Endothelial cell of umbilical vein (primary cell): ENCODE results near the gene ACP5. TPM values are rescaled to one million over a fixed set of nuclear protein-coding genes. Genes with fewer than 3 reads are reported as not detected.

Experiments
- BruUV-seq: library from RNA; stranded (reverse); fragments of 400-500 nt; replicated peaks from 2 replicates; lab custom pipeline; 2021; lab: Mats Ljungman, UMichigan
- CTCF ChIA-PET: fragments of 300-600, 350-600 bp; sonication (Branson Sonifier 250); formaldehyde crosslinking; loops from one replicate; lab custom pipeline; 2021; ENCODE audit warnings: antibody characterized with exemption, inconsistent platforms; lab: Charles Lee
- POLR2A ChIA-PET: fragments of 300-600, 350-600 bp; sonication (Branson Sonifier 250); formaldehyde crosslinking; loops from one replicate; lab custom pipeline; 2021; ENCODE audit warnings: antibody characterized with exemption, inconsistent platforms; lab: Charles Lee
- DNase-seq: peaks from one replicate; pipeline ENCODE4 v3.0.0-alpha.2; 2011; ENCODE audit warnings: low read depth, low spot score
- FAIRE-seq: peaks from 2 replicates; lab custom pipeline; 2011; peaks lifted over from hg19 to GRCh38; lab: Jason Lieb, UNC
- H2AFZ ChIP-seq: 2 replicates; pipeline ENCODE4 v1.6.0; 2012; ENCODE audit warnings: low read depth, low read length, control low read depth, inconsistent platforms
- H3K27ac ChIP-seq: 2 replicates; pipeline ENCODE4 v1.5.1; 2011; ENCODE audit warnings: low read depth, mild to moderate bottlenecking, control low read depth, low read length, moderate library complexity; ENCODE audit not compliant: insufficient read depth
- H3K27me3 ChIP-seq, 2 experiments: 2 replicates each; pipeline versions ENCODE4 v1.6.0 to v1.6.1; 2011; ENCODE audit warnings: low read length in 2 of 2, mixed read lengths in 1 of 2; ENCODE audit not compliant: control insufficient read depth in 2 of 2, insufficient read depth in 2 of 2
- H3K36me3 ChIP-seq, 2 experiments: 2 replicates in 1 of 2; 3 replicates in 1 of 2; pipeline ENCODE4 v1.5.1; 2011; ENCODE audit warnings: low read length in 2 of 2, mild to moderate bottlenecking in 1 of 2, moderate library complexity in 1 of 2; ENCODE audit not compliant: control insufficient read depth in 2 of 2, insufficient read depth in 2 of 2; ENCODE audit errors: extremely low read depth in 1 of 2
- H3K4me1 ChIP-seq: 3 replicates; pipeline ENCODE4 v1.5.1; 2011; ENCODE audit warnings: mild to moderate bottlenecking, low read length; ENCODE audit not compliant: control insufficient read depth, insufficient read depth; ENCODE audit errors: extremely low read depth
- H3K4me2 ChIP-seq: 2 replicates; pipeline ENCODE4 v1.6.1; 2011; ENCODE audit warnings: low read length, control low read depth, mixed read lengths; ENCODE audit not compliant: insufficient read depth
- H3K4me3 ChIP-seq, 3 experiments: fragments of 200-600 bp in 1 of 3; sonication (generic), shearing (Covaris generic) in 1 of 3; replicated peaks in 1 of 3; 2 replicates each; pipeline ENCODE4 v1.5.1; 2011 to 2016; ENCODE audit warnings: control low read depth in 3 of 3, low read length in 3 of 3, mild to moderate bottlenecking in 2 of 3, inconsistent platforms in 1 of 3, low read depth in 1 of 3, moderate library complexity in 1 of 3; ENCODE audit not compliant: insufficient read depth in 1 of 3
- H3K79me2 ChIP-seq: 2 replicates; pipeline ENCODE4 v1.6.0; 2012; ENCODE audit warnings: low read length, inconsistent platforms; ENCODE audit not compliant: control insufficient read depth, insufficient read depth
- H3K9ac ChIP-seq: replicated peaks from 2 replicates; pipeline ENCODE3; 2011; ENCODE audit warnings: low read length, control low read depth; ENCODE audit not compliant: insufficient read depth; ENCODE audit errors: extremely low read depth
- H3K9me1 ChIP-seq: replicated peaks from 3 replicates; pipeline ENCODE4 v1.6.0; 2011; ENCODE audit warnings: mild to moderate bottlenecking, low read length; ENCODE audit not compliant: control insufficient read depth, insufficient read depth; ENCODE audit errors: extremely low read depth
- H3K9me3 ChIP-seq: replicated peaks from 2 replicates; pipeline ENCODE4 v1.5.1; 2012; ENCODE audit warnings: low read length, inconsistent platforms; ENCODE audit not compliant: control insufficient read depth, insufficient read depth
- H4K20me1 ChIP-seq: replicated peaks from 2 replicates; pipeline ENCODE3; 2011; ENCODE audit warnings: mild to moderate bottlenecking, low read length; ENCODE audit not compliant: control insufficient read depth, insufficient read depth; ENCODE audit errors: extremely low read depth
- CTCF ChIP-seq, 2 donors: IDR thresholded peaks; 1 replicate in 1 of 2; 2 replicates in 1 of 2; pipeline ENCODE4 v1.5.1; 2011; ENCODE audit warnings: low read length in 2 of 2, mild to moderate bottlenecking in 2 of 2, moderate library complexity in 2 of 2, control low read depth in 1 of 2, inconsistent platforms in 1 of 2, low read depth in 1 of 2; ENCODE audit not compliant: insufficient read depth in 1 of 2; ENCODE audit errors: extremely low read depth in 1 of 2
- EZH2 ChIP-seq: IDR thresholded peaks from 2 replicates; pipeline ENCODE4 v1.6.1; 2012; ENCODE audit warnings: borderline replicate concordance, low read depth, mild to moderate bottlenecking, moderate library complexity, low read length, inconsistent platforms; ENCODE audit not compliant: severe bottlenecking
- FOS ChIP-seq: IDR thresholded peaks from 2 replicates; pipeline ENCODE4 v1.6.1; 2011; ENCODE audit warnings: mild to moderate bottlenecking, low read length, moderate library complexity, borderline replicate concordance; ENCODE audit not compliant: insufficient read depth
- GATA2 ChIP-seq: IDR thresholded peaks from 2 replicates; pipeline ENCODE4 v1.7.0; 2011; ENCODE audit warnings: low read depth, mild to moderate bottlenecking, moderate library complexity, mixed read lengths, low read length; ENCODE audit not compliant: insufficient read length, insufficient read depth
- JUN ChIP-seq: IDR thresholded peaks from 2 replicates; pipeline ENCODE4 v1.6.1; 2011; ENCODE audit warnings: borderline replicate concordance, low read depth; ENCODE audit not compliant: insufficient read length, insufficient read depth
- MAX ChIP-seq: IDR thresholded peaks from 2 replicates; pipeline ENCODE4 v1.6.1; 2011; ENCODE audit not compliant: insufficient read depth, insufficient read length
- MYC ChIP-seq: IDR thresholded peaks from one replicate; pipeline ENCODE4 v1.6.1; 2011; ENCODE audit warnings: mild to moderate bottlenecking, low read depth, low read length
- POLR2A ChIP-seq: IDR thresholded peaks from 2 replicates; pipeline ENCODE4 v1.6.1; 2012; ENCODE audit warnings: low read depth, mild to moderate bottlenecking, control low read depth, low read length
- POLR2AphosphoS5 ChIP-seq: IDR thresholded peaks from 2 replicates; pipeline ENCODE4 v1.6.1; 2012; ENCODE audit warnings: low read depth, mild to moderate bottlenecking, control low read depth, low read length, moderate library complexity; ENCODE audit not compliant: insufficient read depth
- dilution Hi-C: fragments of 300-500 bp; cut with MboI; formaldehyde crosslinking; loops from one replicate; pipeline ENCODE4 v1.15.0; 2019; ENCODE audit warnings: low sequenced_read_pairs; ENCODE audit not compliant: extremely low pct_ligation_motif_present
- intact Hi-C: fragments of 100-400 bp; cut with micrococcal nuclease; formaldehyde crosslinking; loops from one replicate; pipeline ENCODE4 v1.10.0; 2022
- polyA plus RNA-seq, 4 experiments: library from polyadenylated mRNA; depleted of rRNA in 3 of 4; stranded (reverse) in 3 of 4; unstranded in 1 of 4; fragments of >200 nt; gene quantifications; 2 replicates each; pipeline versions ENCODE4 v1.2.1 to v1.2.3, GENCODE V29; 2011 to 2012; ENCODE audit warnings: missing spikeins in 1 of 4
- total RNA-seq: library from RNA; stranded (reverse); gene quantifications from 2 replicates; pipeline ENCODE4 v1.2.3, GENCODE V29; 2021

The ACP5 gene
- total and polyA plus RNA-seq, 2 donors (not counting 3 experiments of a cell fraction or from before 2014, with no cell fraction given) = 1.3 TPM; not detected in 1

DNA sequence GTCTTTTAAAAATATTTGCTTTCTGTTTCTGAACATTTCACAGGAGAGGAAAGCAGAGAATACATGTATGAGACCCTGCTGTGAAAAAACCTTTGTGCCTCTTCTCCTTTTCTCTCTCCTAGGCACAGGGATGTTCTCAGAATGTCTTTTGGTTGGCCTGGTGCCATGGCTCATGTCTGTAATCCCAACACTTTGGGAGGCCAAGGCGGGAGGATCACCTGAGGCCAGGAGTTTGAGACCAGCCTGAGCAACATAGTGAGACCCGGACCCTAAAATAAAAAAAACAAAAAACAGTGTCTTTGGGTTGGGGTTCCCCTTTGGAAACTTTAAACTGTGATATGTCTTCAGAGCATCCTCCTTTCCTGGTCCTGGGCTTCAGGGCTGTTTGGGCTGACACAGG, 21.3 kb upstream of the ACP5 start:
- DNase-seq (no peak), FAIRE-seq (no peak)
- Histone ChIP-seq H3K79me2 (peaks cover 53% of the 10 kb centered on the region), H2AFZ (no peak overlapping the region), H3K4me2 (peak overlapping the region; percentile 76), H3K9ac (no peak overlapping the region), H3K9me3 (no peaks in the 10 kb centered on the region), H3K27ac (no peak overlapping the region), H3K36me3 (no peaks in the 10 kb centered on the region), H3K4me1 (peaks cover 8% of the 10 kb centered on the region), H4K20me1 (no peaks in the 10 kb centered on the region), H3K4me3 (peak overlapping the region in 1 of 3 experiments; percentile 94), H3K27me3 (no peaks in the 10 kb centered on the region), H3K9me1 (no peaks in the 10 kb centered on the region)
- intact Hi-C loops = loop anchor here (5.0 to 10.0 kb wide), 2 partner anchors 139 to 386 kb away; partner anchors contain the start of gene ZNF823
- ChIA-PET CTCF (no interaction called here), POLR2A (no interaction called here)
- no peak for TF ChIP-seq EZH2
- dilution Hi-C loops = no loop called here
- no TSS peak for BruUV-seq

DNA sequence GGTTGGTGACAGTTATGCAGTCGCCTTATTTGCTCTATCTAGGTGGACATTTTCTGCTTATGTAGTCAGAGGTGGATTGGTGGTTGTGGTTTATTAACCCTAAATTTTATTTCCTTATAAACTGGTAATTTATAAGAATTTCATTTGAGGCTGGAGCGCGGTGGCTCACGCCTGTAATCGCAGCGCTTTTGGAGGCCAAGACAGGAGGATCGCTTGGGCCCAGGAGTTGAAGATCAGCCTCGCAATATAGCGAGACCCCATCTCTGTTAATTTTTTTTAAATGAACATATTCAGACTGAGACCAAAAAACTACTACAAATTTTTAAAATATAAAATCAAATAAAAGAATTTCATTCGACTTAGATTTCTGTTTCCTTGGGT, 20.6 kb upstream of the ACP5 start:
- FAIRE-seq (no peak), DNase-seq (no peak)
- no peak for TF ChIP-seq POLR2A
- TF ChIP-seq FOS = no peak
- TF ChIP-seq EZH2 = no peak
- no peak for TF ChIP-seq POLR2AphosphoS5
- TF ChIP-seq MYC = no peak
- no peak for TF ChIP-seq JUN
- no peak for TF ChIP-seq MAX
- TF ChIP-seq CTCF (IDR thresholded peaks at IDR 0.05; ENCODE audit: extremely low read depth in 1 of 2, insufficient read depth in 1 of 2, low read depth in 1 of 2, low read length in 2 of 2) = no peak
- TF ChIP-seq GATA2 = no peak
- Histone ChIP-seq H3K36me3 (no peaks in the 10 kb centered on the region), H4K20me1 (no peaks in the 10 kb centered on the region), H2AFZ (no peak overlapping the region), H3K9me3 (no peaks in the 10 kb centered on the region), H3K9me1 (no peaks in the 10 kb centered on the region), H3K79me2 (peaks cover 51% of the 10 kb centered on the region), H3K4me3 (peak overlapping the region; percentile 94 to 97 (median 95)), H3K27ac (peak overlapping the region; percentile 84), H3K4me2 (peak overlapping the region; percentile 76), H3K4me1 (peaks cover 8% of the 10 kb centered on the region), H3K27me3 (no peaks in the 10 kb centered on the region), H3K9ac (peak overlapping the region; percentile 94)
- BruUV-seq = TSS peak; percentile 39
- ChIA-PET POLR2A (no interaction called here), CTCF (no interaction called here)
- intact Hi-C loops = loop anchor here (5.0 to 10.0 kb wide), 2 partner anchors 139 to 387 kb away; partner anchors contain the start of gene ZNF823
- dilution Hi-C loops = no loop called here
